Activated CD4-positive, alpha-beta T cell treated with anti-CD3 and anti-CD28 coated beads, Interleukin-2, Interleukin-4, amounts not matched to agents 100 ng/mL and 50 ng/mL, durations not matched to agents 16 hours and 8 hours (primary cell): ENCODE results near the gene OMD.

ENCODE experiments used
- DNase-seq: peaks from one replicate; pipeline ENCODE4 v3.0.0-alpha.2; 2020; ENCODE audit warnings: low spot score

The OMD gene, protein sequence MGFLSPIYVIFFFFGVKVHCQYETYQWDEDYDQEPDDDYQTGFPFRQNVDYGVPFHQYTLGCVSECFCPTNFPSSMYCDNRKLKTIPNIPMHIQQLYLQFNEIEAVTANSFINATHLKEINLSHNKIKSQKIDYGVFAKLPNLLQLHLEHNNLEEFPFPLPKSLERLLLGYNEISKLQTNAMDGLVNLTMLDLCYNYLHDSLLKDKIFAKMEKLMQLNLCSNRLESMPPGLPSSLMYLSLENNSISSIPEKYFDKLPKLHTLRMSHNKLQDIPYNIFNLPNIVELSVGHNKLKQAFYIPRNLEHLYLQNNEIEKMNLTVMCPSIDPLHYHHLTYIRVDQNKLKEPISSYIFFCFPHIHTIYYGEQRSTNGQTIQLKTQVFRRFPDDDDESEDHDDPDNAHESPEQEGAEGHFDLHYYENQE

DNA sequence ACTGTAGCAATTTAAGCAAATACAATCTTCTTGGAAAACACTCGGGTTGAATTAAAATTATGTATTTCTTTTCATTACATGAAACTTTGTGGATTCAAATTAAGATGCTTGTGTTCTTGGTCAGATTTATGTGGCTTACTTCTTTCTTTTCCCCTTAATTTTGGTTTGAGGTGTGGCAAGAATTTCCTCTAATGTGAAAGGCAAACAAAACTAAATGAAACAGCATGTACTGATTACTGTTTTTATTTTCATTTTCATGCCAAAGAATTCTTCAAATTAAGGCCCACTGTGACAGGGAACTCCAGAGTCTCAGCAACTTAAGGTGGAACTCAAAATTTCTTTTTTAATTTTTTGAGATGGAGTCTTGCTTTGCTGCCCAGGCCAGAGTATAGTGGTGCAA, at the start of gene OMD:
Gene OMD, minus strand, starts transcription at position 132 of the 400 bp plus-strand sequence. CDS start 6,913 bp downstream, outside the sequence.
- no peak for DNase-seq

DNA sequence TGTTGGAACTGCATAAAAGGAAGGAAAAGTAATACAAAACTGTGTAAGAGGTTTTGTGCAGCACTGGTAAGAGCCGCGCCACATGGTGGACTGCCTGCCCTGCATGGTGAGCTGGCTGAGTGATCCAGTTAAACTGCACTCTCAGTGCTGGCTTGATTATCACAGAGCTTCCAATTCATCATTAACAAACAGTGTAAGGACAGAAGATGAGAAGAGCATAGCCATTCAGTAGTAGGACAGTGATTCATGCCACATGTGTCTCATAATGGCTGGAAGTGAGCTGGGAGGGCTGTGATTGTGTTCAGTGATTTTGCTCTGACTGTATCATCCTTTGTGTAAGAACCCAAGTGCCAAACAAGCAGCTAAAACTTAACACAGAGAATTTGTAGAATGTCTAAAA, 43.9 kb upstream of the OMD start:
- no peak for DNase-seq

DNA sequence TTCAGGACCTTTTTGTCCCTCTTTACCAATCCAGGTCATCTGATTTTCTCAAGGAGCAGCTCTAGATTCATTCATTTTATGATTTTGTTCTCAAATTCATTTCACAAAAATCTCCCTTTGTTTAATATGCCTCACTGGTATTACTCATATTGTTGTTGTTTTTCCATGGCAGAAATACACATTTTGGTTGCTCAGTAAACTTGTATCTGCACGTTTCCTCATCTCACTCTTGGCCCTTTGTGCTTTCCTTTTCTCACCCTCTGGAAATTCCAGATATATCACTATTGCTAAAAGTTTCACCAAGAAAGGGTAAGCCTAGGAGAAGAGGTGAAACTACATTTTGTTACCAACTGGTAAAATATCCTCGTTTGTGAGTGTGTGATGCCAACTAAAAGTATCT, 43.2 kb upstream of the OMD start:
- DNase-seq = no peak

DNA sequence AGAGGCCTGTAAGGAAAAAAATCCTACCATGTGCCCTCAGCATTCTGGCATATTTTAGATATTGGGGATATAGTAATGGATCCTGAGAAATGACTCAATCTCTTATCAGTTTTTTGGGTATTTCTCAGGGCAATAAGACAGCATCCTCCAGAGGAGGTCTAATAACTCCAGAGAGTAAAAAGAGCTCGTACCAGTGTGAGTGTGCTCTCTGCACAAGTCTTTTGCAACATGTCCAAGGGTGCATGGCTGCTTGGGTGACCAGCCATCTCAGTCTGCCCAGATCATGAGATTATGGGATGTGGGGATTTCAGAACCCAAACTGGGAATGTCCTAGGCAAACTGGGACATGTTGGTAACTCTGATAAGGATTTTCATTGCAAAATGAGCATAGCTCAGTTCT, 42.8 kb upstream of the OMD start:
- DNase-seq = no peak

DNA sequence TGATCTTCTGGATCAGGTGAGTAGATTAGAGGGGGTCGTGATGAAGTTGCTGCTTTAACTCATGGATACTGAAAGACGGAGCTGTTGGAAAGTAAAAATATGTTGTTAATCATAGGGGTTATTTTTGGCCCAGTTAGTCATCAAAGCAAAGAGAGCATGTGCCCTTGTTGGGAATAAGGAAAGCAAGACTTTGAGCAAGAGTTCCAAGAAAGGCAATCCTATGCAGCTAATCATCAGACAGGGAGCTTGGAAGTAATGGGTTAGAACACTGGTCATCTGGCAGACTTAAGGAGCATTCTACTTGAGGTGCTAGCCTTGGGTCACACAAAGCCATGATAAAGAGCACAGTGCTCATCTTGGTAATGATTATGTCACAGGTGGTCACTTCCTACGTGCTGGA, 39.7 kb upstream of the OMD start:
- no peak for DNase-seq

DNA sequence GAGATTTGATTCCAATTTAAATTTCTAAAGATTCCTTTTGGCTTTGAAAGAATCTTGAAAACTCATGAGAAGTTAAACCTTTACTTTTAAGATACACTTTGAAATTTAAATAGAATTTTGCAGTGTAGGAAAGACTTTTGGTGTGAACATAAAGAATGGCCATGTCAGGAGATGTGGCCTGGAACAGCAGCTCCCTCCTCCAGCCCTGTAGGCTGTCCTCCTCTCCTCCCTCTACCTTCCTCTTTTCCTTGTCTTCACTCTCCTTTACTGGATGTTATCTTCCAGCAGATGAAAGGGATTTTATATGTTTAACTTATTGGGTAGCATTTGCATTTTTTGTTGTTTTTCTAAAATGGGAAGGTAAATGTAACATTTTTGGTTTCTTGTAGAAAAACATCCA, 39.1 kb upstream of the OMD start:
- no peak for DNase-seq

DNA sequence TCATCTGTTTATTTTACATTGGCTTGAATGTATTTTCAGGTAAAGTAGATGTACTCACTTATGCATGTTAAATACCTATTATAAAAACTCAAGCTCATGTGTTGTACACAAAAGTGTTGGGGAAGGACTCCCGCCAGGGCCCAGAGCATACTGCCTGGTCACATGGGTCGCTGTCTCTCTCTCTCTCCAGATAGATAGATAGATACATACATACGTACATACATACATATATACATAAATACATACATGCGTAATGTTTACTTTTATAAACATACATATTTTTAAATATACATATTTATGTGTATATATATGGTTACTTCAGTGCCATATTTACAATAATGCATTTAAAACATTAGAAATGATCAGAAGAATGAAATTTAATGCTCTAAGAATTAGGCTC, 33.3 kb upstream of the OMD start:
- DNase-seq = no peak

DNA sequence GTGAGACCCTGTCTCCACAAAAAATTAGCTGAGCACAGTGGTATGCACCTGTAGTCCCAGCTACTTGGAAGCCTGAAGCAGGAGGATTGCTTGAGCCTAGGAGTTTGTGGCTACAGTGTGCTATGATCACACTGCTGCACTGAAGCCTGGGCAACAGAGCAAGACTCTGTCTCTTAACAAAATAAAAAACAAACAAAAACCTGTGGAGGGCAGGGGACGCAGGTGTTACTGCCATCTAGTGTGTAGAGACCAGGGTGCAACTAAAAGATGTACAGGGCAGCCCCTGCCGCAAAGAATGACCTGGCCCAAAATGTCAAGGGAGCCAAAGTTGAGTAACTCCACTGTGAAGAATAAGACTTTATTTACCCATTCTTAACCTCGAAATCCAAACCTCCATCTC, 30.9 kb upstream of the OMD start:
- no peak for DNase-seq

DNA sequence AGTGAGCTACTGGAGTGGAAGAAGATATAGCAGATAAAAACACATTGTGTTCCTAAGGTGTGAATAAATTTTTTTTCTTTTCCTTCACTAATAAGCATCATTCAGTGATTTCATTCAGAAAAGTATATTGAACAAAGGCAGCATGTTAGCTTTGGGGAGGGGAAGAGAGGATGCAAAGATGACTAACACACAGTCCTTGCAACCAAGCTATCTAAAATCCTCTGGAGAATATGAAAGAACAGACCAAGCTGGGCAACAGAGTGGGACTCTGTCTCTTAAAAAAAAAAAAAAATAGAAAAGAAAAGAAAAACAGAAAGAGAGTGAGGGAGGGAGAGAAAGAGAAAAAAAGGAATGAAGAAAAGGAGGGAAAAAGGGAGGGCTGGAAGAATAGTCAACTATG, 22.3 kb upstream of the OMD start:
- DNase-seq = no peak

DNA sequence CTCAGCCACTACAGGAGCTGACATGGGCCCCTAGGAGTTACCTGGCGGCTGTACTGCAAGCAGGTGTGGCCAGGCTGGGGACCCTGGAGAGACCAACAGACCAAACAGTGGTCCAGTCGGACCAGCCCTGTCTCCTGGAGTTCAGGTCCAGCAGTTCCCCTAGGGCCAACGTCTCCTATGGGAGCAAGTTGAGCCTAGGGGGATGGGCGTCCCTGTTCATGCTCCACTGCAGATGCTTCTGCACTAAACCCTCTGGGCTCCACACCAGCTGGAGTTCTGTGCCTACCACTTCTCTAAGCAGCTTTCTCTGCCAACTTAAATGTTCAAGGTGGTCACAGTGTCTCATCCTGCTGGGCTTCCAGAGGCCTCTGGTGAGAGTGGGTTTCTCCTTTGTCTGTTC, 20.6 kb upstream of the OMD start:
- DNase-seq = no peak

DNA sequence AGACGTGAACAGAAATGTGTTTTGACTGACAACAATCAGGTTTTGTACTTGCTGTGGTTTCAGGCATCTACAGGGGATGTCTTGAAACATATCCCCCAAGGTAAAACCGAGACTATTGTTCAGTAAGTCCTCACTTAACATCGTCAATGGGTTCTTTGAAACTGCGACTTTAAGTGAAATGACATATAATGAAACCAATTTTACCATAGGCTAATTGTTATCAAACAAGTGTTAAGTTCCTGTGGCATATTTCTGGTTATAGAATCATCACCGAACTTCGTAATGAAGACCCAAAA, 16.4 kb upstream of the OMD start:
- peak; percentile 68 for DNase-seq

DNA sequence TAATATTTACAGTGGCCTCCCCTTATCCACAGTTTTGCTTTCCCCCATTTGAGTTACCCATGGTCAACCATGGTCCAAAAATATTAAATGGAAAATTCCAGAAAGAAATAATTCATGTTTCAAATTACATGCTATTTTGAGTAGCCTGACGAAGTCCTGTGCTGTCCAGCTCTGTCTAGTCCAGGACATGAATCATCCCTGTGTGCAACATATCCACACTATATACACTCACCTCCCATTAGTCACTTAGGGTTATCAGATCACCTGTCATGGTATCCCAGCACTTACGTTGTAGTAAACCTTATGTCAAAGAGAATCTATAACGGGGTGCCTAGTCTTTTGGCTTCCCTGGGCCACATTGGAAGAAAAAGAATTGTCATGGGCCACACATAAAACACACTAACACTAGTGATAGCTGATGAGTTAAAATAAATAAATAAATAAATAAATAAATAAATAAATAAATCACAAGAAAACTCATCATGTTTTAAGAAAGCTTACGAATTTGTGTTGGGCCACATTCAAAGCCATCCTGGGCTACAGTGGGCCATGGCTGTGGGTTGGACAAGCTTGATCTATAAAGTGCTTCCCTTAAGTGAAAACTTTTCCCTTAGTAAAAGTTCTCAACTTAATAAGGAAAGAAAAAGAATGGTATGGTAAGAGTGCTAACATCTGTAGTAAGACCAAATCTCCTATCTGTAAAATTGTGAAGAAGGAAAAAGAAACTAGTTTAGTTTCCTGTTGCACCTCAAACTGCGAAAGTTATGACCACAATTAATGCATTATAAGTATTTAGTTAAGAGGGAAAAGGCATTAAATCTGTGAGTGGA, 15.9 kb upstream of the OMD start:
- DNase-seq = no peak

DNA sequence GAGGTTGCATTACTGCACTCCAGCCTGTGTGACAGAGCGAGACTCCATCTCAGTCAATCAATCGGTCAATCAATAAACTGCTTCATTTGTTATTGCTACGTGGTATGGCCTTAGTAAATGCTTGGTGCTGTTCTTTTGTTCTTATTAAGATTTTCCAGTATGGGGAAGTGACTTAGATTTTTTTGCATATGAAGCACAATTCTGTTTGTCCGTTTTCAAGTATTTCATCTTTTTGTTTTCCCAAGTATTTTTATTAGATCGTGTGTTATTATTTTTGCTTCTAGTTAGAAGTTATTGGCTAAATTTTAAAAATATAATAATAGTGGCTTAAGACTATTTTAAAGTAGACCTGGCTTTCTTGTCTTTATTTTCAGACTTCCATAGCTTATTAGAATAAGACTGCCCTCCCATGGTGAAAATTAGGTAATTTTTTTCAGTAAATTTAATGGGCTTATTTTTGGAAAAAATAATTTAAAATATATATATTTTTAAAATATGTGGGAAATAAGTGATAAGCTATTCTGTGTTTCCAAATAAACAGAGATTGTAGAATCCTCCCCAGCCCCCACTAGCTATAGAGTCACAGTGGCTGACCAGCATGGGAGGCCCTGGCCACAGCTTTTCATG, 14.7 kb upstream of the OMD start:
- DNase-seq = no peak

DNA sequence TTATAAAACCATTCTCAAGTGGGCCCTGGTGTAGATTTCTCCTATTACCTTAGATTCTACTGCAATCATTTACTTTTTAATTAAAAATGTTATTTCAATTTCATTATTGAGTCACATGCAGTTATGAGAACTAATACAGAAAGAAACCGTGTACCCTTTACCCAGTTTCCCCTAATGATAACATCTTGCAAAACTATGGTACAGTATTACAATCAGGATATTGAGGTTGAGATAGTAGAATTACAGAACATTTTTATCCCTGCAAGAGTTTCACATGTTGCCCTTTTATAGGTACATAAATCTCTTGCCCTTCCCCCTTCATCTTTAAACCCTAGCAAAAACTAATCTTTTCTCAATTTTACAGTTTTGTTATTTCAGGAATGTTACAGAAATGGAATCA, 11.0 kb upstream of the OMD start:
- no peak for DNase-seq

DNA sequence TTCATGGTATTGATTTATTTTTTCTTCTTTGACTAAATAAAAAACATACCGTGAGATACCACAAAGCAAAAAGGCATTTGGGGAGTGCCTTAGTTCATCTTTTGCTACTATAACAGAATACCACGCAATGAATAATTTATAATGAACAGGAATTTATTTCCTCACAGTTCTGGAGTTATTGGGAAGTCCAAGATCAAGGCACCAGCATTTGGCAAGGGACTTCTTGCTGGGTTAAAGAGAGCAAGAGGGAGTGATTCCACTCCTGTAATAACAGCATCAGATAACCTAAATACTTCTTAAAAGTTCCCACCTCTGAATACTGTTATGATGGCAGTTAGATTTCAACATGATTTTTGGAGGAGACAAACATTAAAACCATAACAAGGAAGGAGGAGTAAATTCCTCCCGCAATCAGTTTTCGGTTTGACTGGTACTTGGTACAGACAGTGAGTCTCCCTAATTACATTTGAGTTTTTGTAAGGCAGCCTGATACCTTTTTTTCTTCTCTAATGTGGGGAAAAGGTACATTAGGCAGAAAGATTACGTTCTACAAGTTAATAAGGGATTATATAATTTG, 8.8 kb upstream of the OMD start:
- DNase-seq = peak; percentile 24

DNA sequence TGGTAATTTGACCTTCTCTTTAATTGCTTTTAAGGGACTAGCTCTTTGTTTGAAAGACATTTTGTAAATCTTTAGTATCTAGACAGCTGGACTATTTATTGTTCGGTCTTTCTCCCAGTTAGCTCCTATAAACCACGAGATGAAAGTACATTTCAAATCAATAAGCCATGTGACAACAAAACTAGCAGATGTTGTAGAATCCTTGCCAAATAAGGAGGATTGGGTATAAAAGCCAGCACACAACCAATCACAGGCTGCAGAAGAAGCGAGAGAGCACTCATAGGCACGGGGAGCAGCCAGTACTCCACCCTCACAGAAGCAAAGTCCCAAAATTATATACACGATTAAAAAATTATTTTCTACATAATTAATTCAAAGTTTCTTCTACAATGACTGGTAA, 8.1 kb upstream of the OMD start:
- no peak for DNase-seq

DNA sequence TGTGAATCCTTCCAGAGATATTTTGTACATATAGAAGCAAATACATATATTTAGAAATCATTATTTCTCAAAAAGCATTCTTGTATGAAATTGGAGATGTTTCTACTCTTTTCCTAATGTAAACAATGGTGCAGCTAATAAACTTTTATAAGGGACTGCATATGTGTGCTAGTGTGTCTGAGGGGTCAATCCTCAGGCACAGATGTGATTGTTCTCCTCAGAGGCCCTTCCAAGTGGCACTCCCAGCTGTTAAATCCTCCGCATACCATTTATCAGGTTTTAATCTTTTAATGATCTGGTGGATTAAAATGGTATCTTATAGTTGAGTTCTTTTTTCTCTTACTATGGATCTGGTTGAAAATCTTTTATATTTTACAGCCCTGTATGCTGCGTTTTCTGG, 5.6 kb upstream of the OMD start:
- no peak for DNase-seq

DNA sequence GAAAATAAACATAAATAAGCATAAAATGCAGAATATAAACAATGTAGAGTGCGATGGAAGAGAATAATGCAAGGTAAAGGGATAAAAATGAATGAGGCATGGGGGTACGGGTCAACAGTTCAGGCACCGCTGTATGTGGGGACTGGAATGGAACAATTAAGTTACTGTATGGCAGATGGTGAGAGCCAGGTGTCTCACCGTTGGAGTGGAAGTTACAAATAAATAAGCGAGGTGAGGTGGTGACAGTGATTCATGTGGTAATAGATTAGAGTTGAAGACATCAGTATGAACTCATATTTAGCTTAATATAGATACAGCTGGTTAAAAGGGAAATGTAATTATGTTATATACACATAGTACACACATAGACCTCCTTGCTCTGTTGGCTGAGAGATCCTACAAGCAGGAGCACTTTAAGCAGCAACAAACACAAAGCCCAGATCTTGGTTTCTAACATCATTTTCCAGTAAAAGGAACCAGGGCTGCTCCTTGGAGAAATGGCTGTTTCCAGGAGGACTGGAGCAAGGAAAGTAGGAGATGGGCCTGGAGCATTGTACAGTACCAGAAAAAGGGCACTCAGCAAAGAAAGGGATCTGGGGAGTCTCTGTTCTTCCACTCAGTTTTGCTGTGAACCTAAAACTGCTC, 2.4 kb upstream of the OMD start:
- no peak for DNase-seq

DNA sequence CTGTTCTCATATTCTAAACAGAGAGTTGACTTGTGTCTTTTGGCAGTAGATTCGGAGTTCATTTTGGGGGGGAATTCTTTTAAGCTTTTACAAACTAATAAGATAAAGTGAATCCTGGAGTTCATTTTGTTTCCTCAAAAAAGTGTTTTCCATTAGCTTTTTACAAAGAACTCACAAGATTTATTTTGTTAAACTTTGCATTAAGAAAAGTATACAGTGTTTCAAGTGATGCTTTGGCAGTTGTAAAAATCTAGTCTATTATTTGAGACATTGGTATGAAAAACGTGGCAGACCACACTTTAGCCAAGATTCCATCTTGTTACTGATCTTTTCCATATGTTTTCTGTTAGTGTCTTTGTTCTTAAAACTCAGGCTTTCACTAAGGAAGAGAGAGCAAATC, 1.2 kb upstream of the OMD start:
- DNase-seq = no peak

DNA sequence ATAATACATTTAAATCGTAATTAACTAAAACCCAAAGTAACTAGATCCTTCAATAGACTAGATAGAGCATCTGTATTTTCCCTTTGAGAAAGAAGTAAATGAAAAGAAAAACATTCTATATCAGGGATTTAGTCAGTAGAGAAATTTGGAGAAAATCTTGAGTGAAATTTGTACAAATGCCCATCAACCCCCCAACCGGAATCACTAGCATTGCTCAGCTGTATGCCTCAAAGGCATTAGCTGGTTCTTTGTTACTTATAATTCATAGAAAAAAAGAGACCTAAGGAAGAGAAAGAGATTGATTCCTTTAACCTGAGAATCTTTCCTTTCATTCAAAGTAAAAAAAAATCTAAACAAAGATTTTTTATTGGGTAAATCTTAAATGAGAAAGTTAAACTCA, 659 bp downstream of the OMD start:
- DNase-seq = no peak

DNA sequence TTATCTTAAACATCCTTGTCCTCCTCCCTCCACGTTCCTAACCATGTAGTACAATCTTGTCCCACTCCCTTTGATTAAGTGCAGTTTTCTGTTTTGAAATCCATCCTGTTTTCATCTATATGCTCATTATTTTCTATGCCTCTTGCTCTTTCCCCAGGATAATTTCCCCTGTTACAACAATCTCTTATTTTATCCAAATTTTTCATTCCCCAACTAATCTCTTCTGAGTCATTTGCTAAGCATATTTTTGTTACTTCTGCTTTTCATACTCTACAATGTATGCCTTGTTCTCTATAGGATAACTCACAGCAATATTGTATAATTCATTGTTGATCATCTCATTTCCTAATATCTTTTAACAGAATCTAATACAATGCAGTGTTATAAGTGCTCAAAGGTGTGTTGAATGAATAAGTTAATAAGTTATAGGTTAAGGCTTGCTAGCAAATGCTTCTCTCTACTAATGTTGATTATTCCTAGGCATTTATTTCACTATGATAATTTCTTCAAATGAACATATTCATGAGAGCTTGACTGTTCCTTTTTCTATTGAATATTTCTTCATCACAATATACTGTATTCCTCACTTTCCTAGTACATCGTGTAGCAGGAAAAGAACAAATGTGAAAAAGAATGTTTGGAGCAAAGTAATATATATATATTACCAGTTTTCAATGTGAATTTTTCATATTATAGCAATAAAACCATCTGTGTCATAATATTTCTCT, 1.5 kb downstream of the OMD start:
- DNase-seq = no peak

DNA sequence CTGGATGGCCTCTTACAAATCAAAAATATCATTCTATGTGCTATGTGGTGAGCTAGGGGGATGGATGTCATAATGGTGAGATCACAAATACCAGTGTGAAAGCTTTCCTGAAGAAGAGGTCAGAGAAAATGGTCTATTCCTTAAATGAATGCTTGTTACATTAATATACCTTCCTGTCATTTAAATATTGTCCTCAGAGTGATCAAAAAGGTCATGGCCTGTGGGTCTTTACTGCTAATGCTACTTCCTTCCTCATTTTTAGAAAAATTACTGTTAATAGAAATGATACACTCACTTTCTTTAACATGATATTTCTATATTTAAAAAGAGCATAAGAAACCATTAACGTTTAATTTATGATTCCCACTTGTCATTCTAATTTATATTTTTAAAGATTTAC, 9.7 kb downstream of the OMD start:
- DNase-seq = no peak
